NOMO-1 treated with dmso at 0.1 percent for 144 hours (cell line): ENCODE results near the gene NRGN.
"Not testable (repeated sequence)": the region's sequence is repeated elsewhere in the genome, so short reads cannot be mapped to it uniquely, and the experiment has no call there.

Source experiments
- DNase-seq: peaks from one replicate; lab custom pipeline; 2025; ENCODE audit not compliant: unreplicated experiment; lab: John Stamatoyannopoulos, UW

NRGN gene

DNA sequence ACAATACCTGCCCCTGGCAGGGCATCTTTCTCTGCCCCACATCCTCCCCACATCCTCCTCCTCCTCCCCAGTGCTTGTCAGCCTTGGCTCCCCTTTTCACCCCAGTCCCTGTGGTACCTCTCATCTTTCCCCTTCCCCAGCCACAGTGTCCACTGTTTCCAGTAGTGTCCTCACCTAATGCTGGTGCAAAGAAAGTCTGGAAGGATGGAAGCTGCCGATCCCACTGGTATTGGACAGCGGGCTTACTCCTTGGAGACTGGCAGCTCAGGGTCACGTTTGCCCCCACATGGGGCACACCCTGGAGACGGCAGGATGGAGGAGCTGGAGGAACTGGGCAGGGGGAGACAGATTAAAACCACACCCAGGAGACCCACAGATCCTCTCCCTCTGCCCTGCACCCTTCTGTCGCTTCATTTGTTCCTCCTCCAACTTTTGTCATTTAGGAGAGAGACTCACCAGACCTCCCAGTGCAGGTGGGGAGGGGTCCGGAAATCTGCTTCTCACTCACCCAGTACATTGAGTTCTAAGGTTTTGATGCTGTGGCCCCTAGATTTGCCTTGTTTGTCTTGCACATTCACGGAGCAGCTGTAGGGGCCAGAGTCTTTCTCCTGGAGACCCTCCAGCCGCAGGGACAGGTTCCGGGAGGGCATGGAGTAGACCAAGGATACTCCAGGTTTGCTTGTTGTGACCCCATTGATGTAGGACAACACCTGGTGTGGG lies 16.5 kb downstream of the NRGN start:
- no peak for DNase-seq

GRCh38 chr11:124756753-124757227 lies 17.0 kb downstream of the NRGN start:
- no peak for DNase-seq

DNA sequence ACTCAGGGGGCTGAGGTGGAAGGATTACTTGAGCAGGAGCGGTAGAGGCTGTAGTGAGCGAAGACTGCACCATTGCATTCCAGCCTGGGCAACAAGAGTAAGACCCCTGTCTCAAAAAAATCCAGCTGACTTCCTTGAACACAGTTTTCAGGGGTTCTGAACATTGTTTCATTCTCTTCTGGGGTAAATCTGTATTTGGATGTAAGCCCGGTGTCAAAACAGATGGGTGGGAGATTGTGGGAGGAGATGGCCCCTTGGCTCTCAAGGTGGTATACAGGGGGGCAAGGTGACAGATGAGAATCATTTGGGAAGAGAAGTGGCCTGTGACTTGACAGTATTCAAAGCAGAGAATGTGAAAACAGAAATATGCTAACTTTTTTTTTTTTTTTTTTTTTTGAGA lies 17.6 kb downstream of the NRGN start:
- DNase-seq: no peak

DNA sequence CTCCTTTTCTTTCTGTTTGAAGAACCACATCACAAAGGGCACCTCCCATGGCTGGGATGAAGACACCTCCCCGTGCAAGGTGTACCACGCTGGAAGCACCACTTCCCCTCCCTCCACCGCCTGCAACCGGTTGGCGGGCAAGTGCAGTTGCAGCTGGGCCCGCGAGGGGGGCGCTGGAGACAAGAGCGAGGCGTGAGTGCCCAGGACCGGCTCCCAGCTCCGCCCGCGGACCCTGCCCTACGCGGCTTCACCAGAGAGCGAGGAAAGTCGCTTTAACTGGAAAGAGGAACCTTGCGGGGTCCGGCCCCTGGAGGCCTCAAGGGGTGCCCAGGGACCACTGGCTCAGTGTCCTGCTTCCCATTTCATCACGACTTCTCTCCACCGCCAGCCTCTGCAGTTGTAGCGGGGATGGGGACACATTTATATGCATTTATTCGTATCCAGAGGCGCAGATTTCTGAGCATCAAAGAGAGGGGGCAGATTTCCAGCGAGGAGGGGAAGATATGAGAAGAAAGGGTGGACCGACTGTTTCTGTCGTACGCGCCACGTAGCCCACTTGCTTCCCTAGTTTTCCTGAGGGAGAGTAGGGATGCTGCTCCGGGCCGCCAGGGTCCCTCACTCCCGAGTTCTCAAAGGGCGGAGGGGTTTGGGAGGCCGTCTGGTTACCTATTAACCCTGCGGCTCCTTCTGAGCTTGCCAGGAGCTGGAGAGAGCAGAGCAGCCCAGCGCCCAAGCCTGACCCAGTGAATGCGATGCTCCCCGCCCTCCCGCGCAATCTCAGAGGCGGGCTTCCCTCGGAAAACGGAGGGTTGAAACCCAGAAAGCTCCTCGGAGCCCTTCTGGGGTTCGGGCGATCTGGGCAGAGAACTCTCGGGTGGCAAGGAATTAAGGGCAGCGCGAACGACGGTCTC lies 18.9 kb downstream of the NRGN start:
- peak; percentile 95 for DNase-seq

DNA sequence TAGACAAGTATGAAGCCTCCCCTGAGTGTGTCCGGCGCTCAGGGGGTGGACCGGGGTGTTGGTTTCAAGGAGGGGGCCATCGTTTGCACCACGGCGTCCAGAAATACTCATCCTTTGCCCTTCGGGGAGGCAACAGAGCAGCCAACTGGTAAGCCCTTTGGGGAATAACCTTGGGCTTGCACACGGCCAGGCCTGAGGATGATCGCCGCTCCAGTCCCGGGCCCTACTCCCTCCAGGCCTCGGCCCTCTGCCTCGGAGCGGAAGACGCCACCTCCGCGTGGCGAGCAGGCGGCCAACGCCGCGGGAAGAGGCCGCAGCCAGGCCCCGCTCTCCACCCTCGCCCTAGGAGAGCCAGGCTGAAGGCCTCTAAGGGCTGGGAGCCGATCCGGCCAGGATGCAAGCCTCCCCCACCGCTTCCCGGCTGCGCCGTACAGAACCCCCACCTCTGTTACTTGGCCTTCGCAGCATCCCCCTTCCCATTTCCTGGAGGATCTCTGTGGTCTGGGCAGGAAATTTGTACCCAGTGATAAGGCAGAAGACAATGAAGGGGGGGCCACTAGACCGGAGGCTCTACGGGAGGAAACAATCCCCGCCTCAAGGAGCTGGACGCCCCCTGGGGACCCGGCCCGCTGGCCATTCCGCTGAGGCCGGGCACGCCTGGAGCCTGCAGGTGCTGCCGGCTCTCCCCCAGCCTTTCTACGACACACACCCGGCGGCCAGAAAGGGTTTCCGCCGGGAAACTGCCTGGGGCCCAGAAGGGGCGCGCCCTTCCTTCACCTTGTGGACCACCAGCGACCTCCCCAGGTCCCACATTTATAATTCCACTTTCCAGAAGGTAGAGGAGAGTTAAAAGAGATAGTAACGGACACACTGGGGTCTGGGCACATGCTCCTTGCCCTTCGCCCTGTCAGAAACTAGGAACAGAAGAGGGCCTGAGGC lies 19.8 kb downstream of the NRGN start:
- DNase-seq: no peak

DNA sequence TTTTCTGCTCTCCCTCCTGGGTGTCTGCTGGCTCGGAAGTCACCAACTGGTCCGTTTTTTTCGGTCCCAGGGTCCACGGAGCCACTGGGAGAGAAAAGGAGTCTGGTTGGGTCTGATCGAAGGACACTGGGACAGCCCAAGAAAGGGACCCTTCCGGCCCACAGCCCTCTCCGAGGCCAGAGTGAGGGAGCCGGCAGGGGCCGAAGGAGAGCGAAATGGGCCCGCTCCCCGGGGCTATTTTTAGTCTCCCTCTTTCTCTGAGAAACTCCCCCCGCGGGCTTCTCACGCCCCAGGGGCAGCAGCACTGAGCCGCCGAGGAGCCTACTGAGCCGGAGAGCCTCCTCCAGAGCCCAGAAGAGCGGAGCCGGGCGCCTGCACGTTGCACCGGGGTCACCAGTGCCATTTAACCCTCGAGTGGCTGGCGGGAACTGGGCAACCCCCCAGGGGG lies 20.5 kb downstream of the NRGN start:
- no peak for DNase-seq

GRCh38 chr11:124760806-124761205 lies 21.1 kb downstream of the NRGN start:
- no peak for DNase-seq

DNA sequence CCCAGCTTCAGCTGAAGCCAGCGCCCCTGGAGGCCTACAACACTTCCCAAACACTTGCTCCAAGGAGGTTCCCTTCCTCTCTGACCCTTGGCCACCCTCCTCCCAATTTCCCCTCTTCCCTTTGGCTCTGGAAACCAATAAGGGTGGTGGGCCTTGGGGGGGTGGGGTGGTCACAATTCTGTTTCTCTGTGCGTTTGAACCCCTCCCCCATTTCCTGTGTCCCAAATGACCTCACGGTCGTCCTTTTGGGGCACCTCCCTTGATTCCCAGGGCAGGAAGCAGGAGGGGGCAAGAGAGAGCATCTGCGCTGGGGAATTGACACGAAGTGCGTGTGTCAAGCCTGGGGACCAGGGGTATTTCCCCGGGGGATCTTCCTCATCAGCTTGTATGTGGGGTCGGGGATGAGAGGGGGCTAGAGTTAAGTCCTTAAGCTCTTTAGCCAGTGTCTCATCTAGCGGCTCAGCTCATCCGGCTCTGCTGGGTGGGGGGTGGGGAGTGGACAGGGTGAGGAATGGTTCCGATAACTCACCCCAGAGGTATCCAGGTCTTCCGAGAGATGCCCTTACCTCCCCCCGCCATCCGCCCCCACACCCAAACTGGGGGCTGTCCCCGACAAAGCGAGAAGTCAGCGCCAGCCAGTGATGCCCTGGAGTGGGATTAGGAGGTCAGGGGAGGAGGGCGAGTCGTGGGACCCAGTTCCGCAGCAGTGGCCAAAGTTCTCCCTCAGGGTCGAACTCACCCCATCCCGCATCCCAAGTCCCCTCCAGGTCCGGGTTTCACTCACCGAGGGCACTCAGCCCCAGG lies 21.8 kb downstream of the NRGN start:
- DNase-seq: no peak

GRCh38 chr11:124762105-124762623 lies 22.4 kb downstream of the NRGN start, which contains the start of gene ESAM:
TSS of gene ESAM (minus strand) at chr11:124762290. CDS start at chr11:124762154, 136 bp downstream.
- DNase-seq: peak; percentile 31

DNA sequence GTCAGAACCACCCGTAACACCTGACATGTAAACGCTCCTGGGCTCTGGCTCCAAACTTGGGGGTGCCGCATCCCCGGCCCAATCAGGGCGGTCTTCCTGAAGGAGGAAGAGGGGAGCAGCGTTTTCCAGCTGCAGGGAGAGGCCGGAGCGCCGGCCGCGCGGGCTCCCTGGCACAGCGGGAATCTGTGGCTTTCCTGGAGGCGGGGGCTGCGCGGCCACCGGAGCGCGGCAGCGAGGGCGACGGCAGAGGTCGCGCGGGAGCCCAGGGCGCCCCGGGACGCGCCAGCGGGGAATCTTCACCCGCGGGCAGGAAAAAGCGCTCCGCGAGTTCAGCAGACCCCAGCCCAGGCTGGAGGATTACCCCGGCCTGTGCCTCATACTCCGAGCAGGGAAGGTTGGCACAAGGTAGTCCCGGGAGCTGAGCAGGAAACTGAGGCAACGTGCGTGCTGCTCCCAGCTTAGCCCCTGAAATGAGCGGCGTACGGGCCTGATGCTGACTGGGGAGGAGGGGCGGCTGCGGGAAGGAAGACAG lies 22.9 kb downstream of the NRGN start:
- DNase-seq: no peak

GRCh38 chr11:124763156-124763947 lies 23.6 kb downstream of the NRGN start:
- DNase-seq: peak; percentile 36

DNA sequence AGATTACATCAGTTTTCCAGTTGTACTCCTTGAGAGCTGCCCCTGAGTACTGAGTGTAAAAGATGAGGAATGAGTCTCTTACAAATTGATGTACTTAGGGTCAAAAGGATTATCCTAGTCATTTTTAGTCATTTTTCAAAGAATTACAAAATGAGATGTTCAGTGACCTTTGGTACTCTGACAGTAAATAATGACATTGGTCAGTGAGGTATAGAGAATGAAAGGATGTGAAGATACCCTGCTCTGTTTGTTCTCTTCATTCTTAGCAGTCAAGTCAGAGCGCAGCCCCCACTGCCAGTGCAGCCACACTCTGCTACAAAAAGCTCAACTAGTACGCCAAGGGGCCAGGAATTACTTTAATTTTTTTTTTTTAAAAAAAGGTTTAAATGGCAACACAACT lies 26.4 kb downstream of the NRGN start:
- no peak for DNase-seq

DNA sequence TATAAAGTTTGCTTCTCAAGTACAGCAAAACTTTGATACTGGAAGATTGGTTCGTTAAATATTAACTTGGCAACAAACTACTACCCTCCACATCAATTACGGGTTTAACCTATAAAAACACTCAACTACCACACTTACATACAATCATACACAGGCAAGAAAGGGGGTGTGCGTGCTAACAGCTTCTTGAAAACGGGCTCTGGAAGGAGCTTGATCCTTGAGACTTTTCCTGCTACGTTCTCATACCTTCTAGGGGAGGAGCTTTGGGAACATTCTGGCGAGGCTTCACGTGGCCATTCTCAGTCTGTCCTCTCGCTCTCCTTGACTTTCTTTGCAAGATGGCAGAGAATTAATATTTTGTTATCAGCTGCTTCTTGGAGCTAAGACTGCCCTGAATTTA lies 29.2 kb downstream of the NRGN start:
- no peak for DNase-seq

DNA sequence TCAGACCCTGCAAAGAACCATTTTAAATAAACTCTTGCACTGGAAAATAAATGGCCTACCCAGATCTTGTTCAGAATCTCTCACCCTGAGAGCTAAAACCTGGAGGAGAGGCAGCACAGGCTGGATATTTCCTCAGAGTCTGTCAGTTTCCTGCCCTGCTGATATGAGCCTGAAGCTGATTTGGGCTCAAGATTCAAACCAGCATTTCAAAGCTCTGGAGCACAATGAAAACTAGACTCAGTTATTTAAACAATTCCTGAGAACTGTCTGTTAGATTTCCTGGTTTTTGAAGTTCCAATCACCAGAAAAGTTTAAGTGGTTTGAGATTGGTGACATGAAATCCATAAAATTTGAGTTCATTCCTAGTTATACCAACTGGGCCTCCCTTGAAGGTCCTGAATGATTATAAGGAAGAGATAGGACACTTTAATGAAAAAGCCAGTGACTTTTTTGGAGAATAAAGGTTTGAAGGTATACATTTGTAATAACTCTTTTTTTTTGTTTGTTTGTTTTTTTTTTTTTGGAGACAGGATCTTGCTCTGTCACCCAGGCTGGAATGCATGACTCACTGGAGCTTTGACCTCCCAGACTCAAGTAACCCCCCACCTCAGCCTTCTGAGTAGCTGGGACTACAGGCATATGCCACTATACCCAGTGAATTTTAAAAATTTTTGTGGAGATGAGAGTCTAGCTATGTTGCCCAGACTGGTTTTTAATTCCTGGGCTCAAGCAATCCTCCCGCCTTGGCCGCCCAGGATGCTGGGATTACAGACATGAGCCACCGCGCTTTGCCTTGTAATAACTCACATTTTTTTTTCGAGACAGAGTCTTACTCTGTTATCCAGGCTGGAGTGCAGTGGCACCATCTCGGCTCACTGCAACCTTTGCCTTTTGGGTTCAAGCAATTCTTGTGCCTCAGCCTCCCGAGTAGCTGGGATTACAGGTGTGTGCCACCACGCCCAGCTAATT lies 30.3 kb downstream of the NRGN start:
- DNase-seq: no peak

GRCh38 chr11:124770959-124771358 lies 31.2 kb downstream of the NRGN start:
- not testable (repeated sequence) for DNase-seq

GRCh38 chr11:124776865-124777645 lies 37.3 kb downstream of the NRGN start:
- no peak for DNase-seq

- no peak for DNase-seq
These were observed 38.5 kb downstream of the NRGN start for GRCh38 chr11:124778281-124778680.
